Fibroblast of skin of left quadriceps (primary cell): ENCODE results near the gene FERMT2.
A peak's percentile ranks its signal among the peaks of the same experiment; 100 is the strongest.

Experiments
- DNase-seq, 2 experiments: peaks; one replicate each; pipeline ENCODE4 v3.0.0-alpha.2; 2013; ENCODE audit warnings: low read depth in 2 of 2

Gene FERMT2

GRCh38 chr14:52902971-52903619 is 47.8 kb downstream of the FERMT2 start:
- no peak for DNase-seq

- no peak for DNase-seq
These were observed 49.4 kb downstream of the FERMT2 start for GRCh38 chr14:52901357-52901980.

GRCh38 chr14:52900731-52901130 is 50.1 kb downstream of the FERMT2 start:
- no peak for DNase-seq

GRCh38 chr14:52898496-52898895 is 52.4 kb downstream of the FERMT2 start:
- no peak for DNase-seq

GRCh38 chr14:52895000-52895399 is 55.9 kb downstream of the FERMT2 start:
- no peak for DNase-seq

- no peak for DNase-seq
These were observed 59.0 kb downstream of the FERMT2 start for GRCh38 chr14:52891800-52892199.

GRCh38 chr14:52888839-52889838 is 61.7 kb downstream of the FERMT2 start:
- DNase-seq = no peak

GRCh38 chr14:52888159-52888558 is 62.7 kb downstream of the FERMT2 start:
- DNase-seq = no peak

- peak in 1 of 2 experiments; percentile 13 for DNase-seq
These were observed 65.6 kb downstream of the FERMT2 start for GRCh38 chr14:52885230-52885629.

- DNase-seq = no peak
These were observed 67.2 kb downstream of the FERMT2 start for GRCh38 chr14:52883658-52884057.

- DNase-seq = no peak
These were observed 68.0 kb downstream of the FERMT2 start for GRCh38 chr14:52882824-52883223.

- no peak for DNase-seq
These were observed 70.9 kb downstream of the FERMT2 start for GRCh38 chr14:52879958-52880357.

GRCh38 chr14:52878946-52879345 is 71.9 kb downstream of the FERMT2 start:
- DNase-seq = no peak

GRCh38 chr14:52878469-52878868 is 72.4 kb downstream of the FERMT2 start:
- DNase-seq = no peak

- peak; percentile 27 to 40 for DNase-seq
These were observed 73.2 kb downstream of the FERMT2 start for GRCh38 chr14:52877628-52878027.

GRCh38 chr14:52876806-52877205 is 74.0 kb downstream of the FERMT2 start:
- DNase-seq = no peak

GRCh38 chr14:52876311-52876710 is 74.5 kb downstream of the FERMT2 start:
- DNase-seq = no peak

- no peak for DNase-seq
These were observed 75.1 kb downstream of the FERMT2 start for GRCh38 chr14:52875707-52876106.

- DNase-seq = no peak
These were observed 76.5 kb downstream of the FERMT2 start for GRCh38 chr14:52874389-52874788.

GRCh38 chr14:52873694-52874093 is 77.2 kb downstream of the FERMT2 start:
- peak in 1 of 2 experiments; percentile 20 for DNase-seq

GRCh38 chr14:52873065-52873464 is 77.8 kb downstream of the FERMT2 start:
- no peak for DNase-seq

- no peak for DNase-seq
These were observed 79.2 kb downstream of the FERMT2 start for GRCh38 chr14:52871606-52872005.
